SU-DHL-6 (cell line): Measurements from ENCODE around the gene UPK3A.

Experiments used
- H2AFZ ChIP-seq: fragments of 200-600 bp; sonication (generic); 2 replicates; pipeline ENCODE4 v1.6.1; 2014; ENCODE audit warnings: low read depth, mild to moderate bottlenecking, moderate library complexity, mixed read lengths, antibody characterized with exemption, low read length; ENCODE audit not compliant: severe bottlenecking
- H3F3A ChIP-seq: fragments of 200-600 bp; shearing (Covaris generic); 2 replicates; pipeline ENCODE4 v1.6.0; 2016; ENCODE audit warnings: antibody characterized with exemption, mild to moderate bottlenecking; ENCODE audit not compliant: insufficient read depth
- H3K27ac ChIP-seq: fragments of 200-600 bp; sonication (generic); 2 replicates; pipeline ENCODE4 v1.5.1; 2016; ENCODE audit warnings: low read depth, mild to moderate bottlenecking, low read length, moderate library complexity, mixed read lengths
- H3K27me3 ChIP-seq: fragments of 200-600 bp; sonication (generic), shearing (Covaris generic); 2 replicates; pipeline ENCODE4 v1.6.0; 2014; ENCODE audit warnings: mild to moderate bottlenecking, low read length
- H3K36me3 ChIP-seq: fragments of 200-600 bp; sonication (generic); 2 replicates; pipeline ENCODE4 v1.6.1; 2014; ENCODE audit warnings: mild to moderate bottlenecking, low read length, mixed read lengths
- H3K4me2 ChIP-seq: fragments of 300-600, 200-600 bp; shearing (Covaris generic), sonication (generic); 2 replicates; pipeline ENCODE4 v1.6.0; 2014; ENCODE audit warnings: low read length, low read depth, mild to moderate bottlenecking; ENCODE audit not compliant: poor library complexity, severe bottlenecking
- H3K4me3 ChIP-seq: fragments of 200-600 bp; sonication (generic); 2 replicates; pipeline ENCODE4 v1.5.1; 2014; ENCODE audit warnings: antibody characterized with exemption, low read length, mild to moderate bottlenecking, mixed read lengths; ENCODE audit not compliant: insufficient read depth, poor library complexity, severe bottlenecking
- H3K79me2 ChIP-seq: fragments of 200-600 bp; sonication (generic); 2 replicates; pipeline ENCODE4 v1.6.1; 2014; ENCODE audit warnings: mild to moderate bottlenecking, low read length, moderate library complexity; ENCODE audit not compliant: insufficient read depth
- H3K9ac ChIP-seq: fragments of 200-600 bp; sonication (generic); 2 replicates; pipeline ENCODE4 v1.7.0; 2014; ENCODE audit warnings: mild to moderate bottlenecking, low read length
- H3K9me2 ChIP-seq: fragments of 200-600 bp; sonication (generic); replicated peaks from 2 replicates; pipeline ENCODE4 v1.6.1; 2014; ENCODE audit warnings: low read length; ENCODE audit not compliant: insufficient read depth
- H3K9me3 ChIP-seq: fragments of 200-600 bp; sonication (generic); 2 replicates; pipeline ENCODE4 v1.6.1; 2014; ENCODE audit warnings: low read length, mixed read lengths; ENCODE audit not compliant: insufficient read depth
- H4K20me1 ChIP-seq: fragments of 200-600 bp; sonication (generic); 2 replicates; pipeline ENCODE4 v1.6.1; 2014; ENCODE audit warnings: low read depth, mild to moderate bottlenecking, antibody characterized with exemption, low read length, moderate library complexity, mixed read lengths
- CTCF ChIP-seq: fragments of 200-600 bp; sonication (generic); IDR thresholded peaks from one replicate; pipeline ENCODE4 v1.5.1; 2017; ENCODE audit warnings: antibody characterized with exemption, mild to moderate bottlenecking, low read length, moderate library complexity; ENCODE audit not compliant: insufficient read depth, poor library complexity, severe bottlenecking
- EZH2phosphoT487 ChIP-seq: fragments of 200-600 bp; sonication (generic), shearing (Covaris generic); conservative IDR thresholded peaks from 2 replicates; pipeline ENCODE4 v1.6.1; 2018; ENCODE audit warnings: mild to moderate bottlenecking, antibody characterized with exemption, low read length, moderate library complexity, mixed read lengths

The UPK3A gene

DNA sequence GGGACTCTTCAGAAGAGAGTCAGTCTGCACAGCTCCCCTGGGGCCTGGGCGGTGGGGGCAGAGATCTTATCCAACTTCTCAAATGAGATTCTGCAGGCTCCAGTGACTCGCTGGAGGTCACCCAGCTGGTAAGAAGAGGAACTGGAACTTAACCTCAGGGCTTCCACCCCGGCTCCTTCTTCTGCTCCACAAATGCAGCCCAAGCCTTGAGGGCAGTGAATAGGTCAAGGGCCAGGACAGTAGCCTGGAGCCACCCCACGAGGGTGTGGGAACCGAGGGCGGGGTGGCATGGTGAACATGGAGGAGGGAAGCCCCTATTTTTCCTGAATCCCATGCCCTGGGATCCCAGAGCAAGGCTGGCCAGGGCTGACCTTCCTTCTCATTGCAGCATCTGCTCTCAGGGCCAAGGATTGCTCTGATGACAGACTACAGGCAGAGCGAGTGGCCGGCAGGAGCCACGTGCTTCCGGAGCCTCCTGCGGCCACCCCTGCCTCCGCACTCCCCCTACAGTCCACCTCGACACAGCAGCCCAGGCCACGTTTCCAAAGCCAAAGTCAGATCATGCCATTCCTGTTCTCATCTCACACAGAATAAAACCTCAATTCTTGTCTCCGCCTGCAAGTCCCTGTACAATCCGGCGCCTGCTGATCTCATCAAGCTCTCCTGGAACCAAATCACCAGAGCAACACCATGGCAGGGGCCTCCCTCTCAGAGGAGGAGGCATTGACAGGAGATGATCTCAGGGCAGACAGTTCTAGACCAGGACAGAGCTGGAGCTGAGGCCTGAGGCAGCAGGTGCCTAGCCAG lies 21.1 kb upstream of the UPK3A start:
- Histone ChIP-seq H3F3A (no peaks in the 10 kb centered on the region), H3K79me2 (no peaks in the 10 kb centered on the region), H3K27me3 (no peaks in the 10 kb centered on the region), H3K9ac (no peak overlapping the region), H3K9me2 (no peaks in the 10 kb centered on the region), H3K4me3 (no peak overlapping the region), H3K9me3 (no peaks in the 10 kb centered on the region), H3K36me3 (no peaks in the 10 kb centered on the region), H3K4me2 (peak overlapping the region; percentile 23), H4K20me1 (no peaks in the 10 kb centered on the region), H3K27ac (peak overlapping the region; percentile 18; the same call in 1 of the 2 replicates), H2AFZ (no peak overlapping the region)
- no peak for TF ChIP-seq CTCF
- TF ChIP-seq EZH2phosphoT487 = 0 out of 2 replicates have a peak, but pooled peaks have one; percentile 83

DNA sequence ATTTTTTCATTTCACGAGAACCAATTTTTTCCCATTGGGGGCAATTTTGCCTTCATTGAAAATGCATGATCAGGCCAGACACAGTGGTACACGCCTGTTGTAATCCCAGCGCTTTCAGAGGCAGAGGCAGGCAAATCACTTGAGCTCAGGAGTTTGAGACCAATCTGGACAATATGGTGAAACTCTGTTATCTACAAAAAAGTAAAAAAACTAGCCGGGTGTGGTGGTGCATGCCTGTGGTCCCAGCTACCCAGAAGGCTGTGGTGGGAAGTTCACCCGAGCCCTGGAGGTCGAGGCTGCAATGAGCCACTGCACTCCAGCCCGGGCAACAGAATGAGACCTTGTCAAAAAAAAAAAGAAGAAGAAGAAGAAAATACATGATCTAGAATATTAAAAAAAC lies 19.2 kb upstream of the UPK3A start:
- H3K9ac ChIP-seq = no peak overlapping the region
- no peak overlapping the region for H3K4me2 ChIP-seq
- no peak overlapping the region for H2AFZ ChIP-seq
- H3K9me3 ChIP-seq = no peaks in the 10 kb centered on the region
- H4K20me1 ChIP-seq = no peaks in the 10 kb centered on the region
- no peaks in the 10 kb centered on the region for H3F3A ChIP-seq
- no peaks in the 10 kb centered on the region for H3K27me3 ChIP-seq
- TF ChIP-seq CTCF (no peak), EZH2phosphoT487 (no peak)
- H3K27ac ChIP-seq = no peak overlapping the region
- H3K9me2 ChIP-seq = no peaks in the 10 kb centered on the region
- no peaks in the 10 kb centered on the region for H3K36me3 ChIP-seq
- no peaks in the 10 kb centered on the region for H3K79me2 ChIP-seq
- no peak overlapping the region for H3K4me3 ChIP-seq

- no peaks in the 10 kb centered on the region for H3K27me3 ChIP-seq
- H3K79me2 ChIP-seq = no peaks in the 10 kb centered on the region
- H3K9me3 ChIP-seq = no peaks in the 10 kb centered on the region
- no peaks in the 10 kb centered on the region for H3K9me2 ChIP-seq
- H4K20me1 ChIP-seq = no peaks in the 10 kb centered on the region
- H2AFZ ChIP-seq = no peak overlapping the region
- no peaks in the 10 kb centered on the region for H3F3A ChIP-seq
- no peak for TF ChIP-seq CTCF
- H3K36me3 ChIP-seq = no peaks in the 10 kb centered on the region
- no peak overlapping the region for H3K9ac ChIP-seq
- H3K4me2 ChIP-seq = peak overlapping the region; percentile 32
- H3K4me3 ChIP-seq = no peak overlapping the region
- no peak overlapping the region for H3K27ac ChIP-seq
Observed at GRCh38 chr22:45268167-45268957, 16.4 kb upstream of the UPK3A start.
